GM12878 (cell line): ENCODE measurements around the gene SMARCB1. TPM values are rescaled to one million over a fixed set of nuclear protein-coding genes. Genes with fewer than 3 reads are reported as not detected.

Source experiments
- ATAC-seq: fragments of 200-7000 bp; cut with Tn5 transposase; 3 replicates; pipeline ENCODE4 v1.9.1; 2020; ENCODE audit warnings: mild to moderate bottlenecking, moderate library complexity
- BruUV-seq: library from RNA; stranded (reverse); fragments of 400-500 nt; replicated peaks from 2 replicates; lab custom pipeline; 2021; lab: Mats Ljungman, UMichigan
- CTCF ChIA-PET: fragments of 300-600 bp; sonication (Branson Sonifier 250); formaldehyde crosslinking; extraction: SDS; loops from one replicate; lab custom pipeline; 2021; ENCODE audit warnings: inconsistent platforms; lab: Yijun Ruan, JAX
- POLR2A ChIA-PET: fragments of 350-600 bp; formaldehyde crosslinking; extraction: SDS; loops from one replicate; lab custom pipeline; 2021; ENCODE audit warnings: inconsistent platforms; lab: Charles Lee
- RAD21 ChIA-PET: fragments of 300-600 bp; sonication (Branson Sonifier 250); formaldehyde crosslinking; loops from one replicate; lab custom pipeline; 2023; ENCODE audit warnings: antibody characterized with exemption; ENCODE audit not compliant: unreplicated experiment; lab: Charles Lee
- SMC1A ChIA-PET: fragments of 300-600 bp; sonication (Branson Sonifier 250); formaldehyde crosslinking; loops from one replicate; lab custom pipeline; 2023; ENCODE audit not compliant: unreplicated experiment, uncharacterized antibody; lab: Charles Lee
- DNase-seq: peaks from one replicate; pipeline ENCODE4 v3.0.0-alpha.2; 2011; ENCODE audit warnings: low read depth, low spot score
- FAIRE-seq: peaks from 3 replicates; lab custom pipeline; 2011; peaks lifted over from hg19 to GRCh38; lab: Jason Lieb, UNC
- H2AFZ ChIP-seq: 2 replicates; pipeline ENCODE4 v1.6.0; 2011; ENCODE audit warnings: low read depth, low read length, control low read depth; ENCODE audit not compliant: control insufficient read depth
- H3K27ac ChIP-seq: 2 replicates; pipeline ENCODE4 v1.5.1; 2011; ENCODE audit warnings: control low read depth; ENCODE audit not compliant: control insufficient read depth, insufficient read depth
- H3K27me3 ChIP-seq, 2 experiments: replicated peaks in 1 of 2; 2 replicates each; pipeline versions ENCODE4 v1.6.0 to v1.6.1; 2011; ENCODE audit warnings: low read length in 1 of 2; ENCODE audit not compliant: control insufficient read depth in 2 of 2, insufficient read depth in 2 of 2
- H3K36me3 ChIP-seq, 2 experiments: 2 replicates each; pipeline ENCODE4 v1.5.1; 2011; ENCODE audit warnings: low read length in 1 of 2; ENCODE audit not compliant: control insufficient read depth in 2 of 2, insufficient read depth in 2 of 2
- H3K4me1 ChIP-seq: 2 replicates; pipeline ENCODE4 v1.6.1; 2011; ENCODE audit warnings: mild to moderate bottlenecking, low read length, moderate library complexity, mixed read lengths; ENCODE audit not compliant: control insufficient read depth, insufficient read depth
- H3K4me2 ChIP-seq: 2 replicates; pipeline ENCODE4 v1.6.0; 2011; ENCODE audit warnings: control low read depth; ENCODE audit not compliant: control insufficient read depth, insufficient read depth
- H3K4me3 ChIP-seq: fragments of 200-600 bp; sonication (generic); 2 replicates; pipeline ENCODE4 v1.5.1; 2016
- H3K79me2 ChIP-seq: 2 replicates; pipeline ENCODE4 v1.6.0; 2011; ENCODE audit warnings: low read length; ENCODE audit not compliant: control insufficient read depth, insufficient read depth
- H3K9ac ChIP-seq: 2 replicates; pipeline ENCODE4 v1.8.0; 2011; ENCODE audit warnings: low read length, control low read depth, mixed read lengths; ENCODE audit not compliant: control insufficient read depth, insufficient read depth
- H3K9me3 ChIP-seq: replicated peaks from 3 replicates; pipeline ENCODE4 v1.5.1; 2011; ENCODE audit warnings: mild to moderate bottlenecking, low read length; ENCODE audit not compliant: control insufficient read depth, insufficient read depth
- H4K20me1 ChIP-seq: 2 replicates; pipeline ENCODE4 v1.6.0; 2011; ENCODE audit not compliant: control insufficient read depth, insufficient read depth
- CHD1 ChIP-seq: IDR thresholded peaks from 2 replicates; pipeline ENCODE4 v1.6.1; 2012; ENCODE audit warnings: low read depth, low read length, improper control_type of control experiment
- CHD2 ChIP-seq: IDR thresholded peaks from 2 replicates; pipeline ENCODE4 v1.6.1; 2011; ENCODE audit warnings: low read depth, low read length, improper control_type of control experiment, borderline replicate concordance
- EED ChIP-seq: sonication (generic); IDR thresholded peaks from 2 replicates; pipeline ENCODE4 v1.6.1; 2016; ENCODE audit warnings: antibody characterized with exemption, low read depth
- IKZF2 ChIP-seq, 2 experiments: fragments of 450-650 bp; IDR thresholded peaks; 2 replicates each; pipeline ENCODE4 v1.6.1; 2017; ENCODE audit warnings: mild to moderate bottlenecking in 2 of 2, moderate library complexity in 2 of 2
- IRF3 ChIP-seq: fragments of 450-650 bp; IDR thresholded peaks from 2 replicates; pipeline ENCODE4 v1.6.1; 2014; ENCODE audit warnings: mild to moderate bottlenecking
- MXI1 ChIP-seq: fragments of 150-350 bp; IDR thresholded peaks from 2 replicates; pipeline ENCODE4 v1.6.1; 2011; ENCODE audit warnings: low read depth, mild to moderate bottlenecking, inconsistent platforms, low read length, improper control_type of control experiment
- NFIC ChIP-seq: IDR thresholded peaks from 2 replicates; pipeline ENCODE4 v1.6.1; 2012; ENCODE audit warnings: low read depth, mild to moderate bottlenecking, inconsistent platforms, low read length, moderate library complexity
- SKIL ChIP-seq: fragments of 450-650 bp; IDR thresholded peaks from 2 replicates; pipeline ENCODE4 v1.6.1; 2017; ENCODE audit warnings: mild to moderate bottlenecking, low read depth, inconsistent platforms; ENCODE audit not compliant: poor library complexity, severe bottlenecking
- WGBS: methylation state at CpG from one replicate; pipeline ENCODE4 v1.1.6; 2016; ENCODE audit warnings: low lambda C conversion rate; ENCODE audit not compliant: insufficient replicate concordance, insufficient coverage; ENCODE audit errors: missing lambda C conversion rate; 5-methylcytosine and 5-hydroxymethylcytosine counted together
- in situ Hi-C: fragments of 300-500 bp; cut with MboI; formaldehyde crosslinking; loops from 9 replicates; pipeline ENCODE4 v1.14.3; 2018; ENCODE audit warnings: mixed read lengths
- intact Hi-C: fragments of 100-400 bp; cut with micrococcal nuclease; formaldehyde crosslinking; loops from one replicate; pipeline ENCODE4 v1.14.2; 2022; ENCODE audit not compliant: unreplicated experiment
- polyA plus RNA-seq, 11 experiments: library from polyadenylated mRNA; depleted of rRNA in 4 of 11; unstranded in 6 of 11; stranded (reverse) in 5 of 11; fragments of >200 nt; fragmentation: Nextera tagmentation in 4 of 11; fragmentation: Illumina TruSeq in 1 of 11; extraction: Ambion mirVana in 4 of 11; extraction: Trizol in 1 of 11; gene quantifications; 1 replicate in 1 of 11; 2 replicates in 10 of 11; pipeline versions ENCODE4 v1.2.1 to v1.2.3, GENCODE V29; 2011 to 2016; ENCODE audit warnings: inconsistent platforms in 2 of 11, missing spikeins in 2 of 11, low read depth in 1 of 11
- total RNA-seq, 4 experiments: library from RNA; depleted of rRNA in 3 of 4; stranded (reverse); fragments of >200 nt in 3 of 4; fragmentation: Illumina TruSeq in 1 of 4; extraction: Trizol in 1 of 4; gene quantifications; 2 replicates each; pipeline versions ENCODE4 v1.2.1 to v1.2.3, GENCODE V29; 2013 to 2021
- TF ChIP-seq, protein P1 (sequence below): fragments of 450-650 bp; IDR thresholded peaks from 2 replicates; pipeline ENCODE4 v1.6.1; 2017; ENCODE audit warnings: mild to moderate bottlenecking, moderate library complexity
- TF ChIP-seq, protein P2 (sequence below): fragments of 450-650 bp; formaldehyde crosslinking; IDR thresholded peaks from 2 replicates; pipeline ENCODE4 v1.4.0; 2022; ENCODE audit warnings: mild to moderate bottlenecking, moderate library complexity

SMARCB1 gene
- total and polyA plus RNA-seq, 10 of the 15 experiments (the other 5 are each of a cell fraction or from before 2014, with no cell fraction given): 9.1 to 215 (median 183) TPM

DNA sequence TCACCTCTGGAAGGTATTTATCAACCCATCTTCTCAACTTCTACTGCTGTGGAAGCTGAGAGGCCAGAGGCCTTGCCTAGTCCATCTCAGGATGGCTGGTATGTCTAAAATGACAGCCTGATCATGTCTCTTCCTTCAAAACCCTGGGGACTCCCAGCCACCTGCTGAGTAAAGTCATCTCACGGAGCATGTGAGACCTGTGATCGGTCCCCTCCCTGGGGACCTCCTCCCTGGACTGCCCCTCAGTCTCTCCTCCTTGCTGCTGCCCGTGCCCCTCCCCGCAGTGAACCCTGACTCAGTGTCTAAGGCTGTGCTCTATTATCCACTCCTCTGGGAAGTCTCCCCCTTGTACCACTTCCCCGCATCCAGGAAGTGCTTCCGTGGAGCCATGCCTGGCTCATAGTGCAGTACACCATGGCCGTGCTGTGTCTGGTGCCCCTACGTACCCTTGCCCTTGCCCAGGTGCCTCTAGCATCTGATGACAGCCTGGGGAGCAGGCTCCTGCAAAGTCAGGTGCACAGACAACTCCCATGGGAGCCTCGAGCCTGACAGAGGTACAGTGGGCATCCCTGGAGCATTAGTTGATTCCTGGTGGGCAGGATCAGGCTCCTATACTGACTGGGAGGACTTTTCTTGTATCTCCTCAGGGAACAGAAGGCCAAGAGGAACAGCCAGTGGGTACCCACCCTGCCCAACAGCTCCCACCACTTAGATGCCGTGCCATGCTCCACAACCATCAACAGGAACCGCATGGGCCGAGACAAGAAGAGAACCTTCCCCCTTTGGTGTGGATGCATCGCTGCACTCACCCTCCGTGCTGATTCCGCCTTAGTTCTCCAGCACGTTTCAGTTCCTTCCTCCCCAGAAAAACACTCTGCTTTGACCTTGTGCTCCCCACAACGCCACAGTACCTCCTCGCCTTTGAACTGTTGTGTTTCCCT lies 13.8 kb downstream of the SMARCB1 start:
- intact Hi-C loops (loop anchor here (2.0 kb wide), 1 partner anchor 38 kb away; the partner anchor contains the start of gene DERL3), in situ Hi-C loops (no loop called here)
- Histone ChIP-seq H3K9ac (peak overlapping the region; percentile 53; the same call in 1 of the 2 replicates), H3K79me2 (peaks cover 30% of the 10 kb centered on the region), H3K9me3 (no peaks in the 10 kb centered on the region), H3K27me3 (no peaks in the 10 kb centered on the region), H3K4me1 (peaks cover 76% of the 10 kb centered on the region), H3K27ac (peak overlapping the region; percentile 89), H4K20me1 (no peaks in the 10 kb centered on the region), H3K4me2 (peak overlapping the region; percentile 19), H3K4me3 (no peak overlapping the region), H3K36me3 (peaks cover 20 to 32% of the 10 kb centered on the region in 2 experiments), H2AFZ (no peak overlapping the region)
- ChIA-PET RAD21 (interaction anchor here (1.0 to 2.6 kb wide), 2 partner anchors 11 to 45 kb away, joined by 3 to 9 read pairs; no protein-coding TSS in a partner anchor), CTCF (interaction anchor here (0.7 to 1.4 kb wide), 4 partner anchors 11 to 44 kb away, joined by 3 to 5 read pairs (median 3); no protein-coding TSS in a partner anchor), SMC1A (interaction anchor here (1.3 kb wide), 1 partner anchor 46 kb away, joined by 5 read pairs; no protein-coding TSS in a partner anchor), POLR2A (interaction anchor here (1.0 to 3.3 kb wide), 2 partner anchors 11 to 37 kb away, joined by 3 to 11 read pairs; no protein-coding TSS in a partner anchor)
- WGBS: 1% methylated on average over 18 of the region's 18 CpGs
- peak; percentile 87 for DNase-seq
- FAIRE-seq: peak; percentile 62
- BruUV-seq: no TSS peak
- peak; percentile 70 for ATAC-seq
- TF ChIP-seq CHD1: no peak
- peak; percentile 32; the same call in 1 of the 2 replicates for TF ChIP-seq MXI1
- peak; percentile 71 to 72; a peak in 3 of 4 replicates for TF ChIP-seq IKZF2 (IDR thresholded peaks at IDR 0.05)
- peak; percentile 58; the same call in 1 of the 2 replicates for TF ChIP-seq NFIC
- TF ChIP-seq, protein P1, sequence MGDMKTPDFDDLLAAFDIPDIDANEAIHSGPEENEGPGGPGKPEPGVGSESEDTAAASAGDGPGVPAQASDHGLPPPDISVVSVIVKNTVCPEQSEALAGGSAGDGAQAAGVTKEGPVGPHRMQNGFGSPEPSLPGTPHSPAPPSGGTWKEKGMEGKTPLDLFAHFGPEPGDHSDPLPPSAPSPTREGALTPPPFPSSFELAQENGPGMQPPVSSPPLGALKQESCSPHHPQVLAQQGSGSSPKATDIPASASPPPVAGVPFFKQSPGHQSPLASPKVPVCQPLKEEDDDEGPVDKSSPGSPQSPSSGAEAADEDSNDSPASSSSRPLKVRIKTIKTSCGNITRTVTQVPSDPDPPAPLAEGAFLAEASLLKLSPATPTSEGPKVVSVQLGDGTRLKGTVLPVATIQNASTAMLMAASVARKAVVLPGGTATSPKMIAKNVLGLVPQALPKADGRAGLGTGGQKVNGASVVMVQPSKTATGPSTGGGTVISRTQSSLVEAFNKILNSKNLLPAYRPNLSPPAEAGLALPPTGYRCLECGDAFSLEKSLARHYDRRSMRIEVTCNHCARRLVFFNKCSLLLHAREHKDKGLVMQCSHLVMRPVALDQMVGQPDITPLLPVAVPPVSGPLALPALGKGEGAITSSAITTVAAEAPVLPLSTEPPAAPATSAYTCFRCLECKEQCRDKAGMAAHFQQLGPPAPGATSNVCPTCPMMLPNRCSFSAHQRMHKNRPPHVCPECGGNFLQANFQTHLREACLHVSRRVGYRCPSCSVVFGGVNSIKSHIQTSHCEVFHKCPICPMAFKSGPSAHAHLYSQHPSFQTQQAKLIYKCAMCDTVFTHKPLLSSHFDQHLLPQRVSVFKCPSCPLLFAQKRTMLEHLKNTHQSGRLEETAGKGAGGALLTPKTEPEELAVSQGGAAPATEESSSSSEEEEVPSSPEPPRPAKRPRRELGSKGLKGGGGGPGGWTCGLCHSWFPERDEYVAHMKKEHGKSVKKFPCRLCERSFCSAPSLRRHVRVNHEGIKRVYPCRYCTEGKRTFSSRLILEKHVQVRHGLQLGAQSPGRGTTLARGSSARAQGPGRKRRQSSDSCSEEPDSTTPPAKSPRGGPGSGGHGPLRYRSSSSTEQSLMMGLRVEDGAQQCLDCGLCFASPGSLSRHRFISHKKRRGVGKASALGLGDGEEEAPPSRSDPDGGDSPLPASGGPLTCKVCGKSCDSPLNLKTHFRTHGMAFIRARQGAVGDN: peak; percentile 94
- TF ChIP-seq, protein P2, sequence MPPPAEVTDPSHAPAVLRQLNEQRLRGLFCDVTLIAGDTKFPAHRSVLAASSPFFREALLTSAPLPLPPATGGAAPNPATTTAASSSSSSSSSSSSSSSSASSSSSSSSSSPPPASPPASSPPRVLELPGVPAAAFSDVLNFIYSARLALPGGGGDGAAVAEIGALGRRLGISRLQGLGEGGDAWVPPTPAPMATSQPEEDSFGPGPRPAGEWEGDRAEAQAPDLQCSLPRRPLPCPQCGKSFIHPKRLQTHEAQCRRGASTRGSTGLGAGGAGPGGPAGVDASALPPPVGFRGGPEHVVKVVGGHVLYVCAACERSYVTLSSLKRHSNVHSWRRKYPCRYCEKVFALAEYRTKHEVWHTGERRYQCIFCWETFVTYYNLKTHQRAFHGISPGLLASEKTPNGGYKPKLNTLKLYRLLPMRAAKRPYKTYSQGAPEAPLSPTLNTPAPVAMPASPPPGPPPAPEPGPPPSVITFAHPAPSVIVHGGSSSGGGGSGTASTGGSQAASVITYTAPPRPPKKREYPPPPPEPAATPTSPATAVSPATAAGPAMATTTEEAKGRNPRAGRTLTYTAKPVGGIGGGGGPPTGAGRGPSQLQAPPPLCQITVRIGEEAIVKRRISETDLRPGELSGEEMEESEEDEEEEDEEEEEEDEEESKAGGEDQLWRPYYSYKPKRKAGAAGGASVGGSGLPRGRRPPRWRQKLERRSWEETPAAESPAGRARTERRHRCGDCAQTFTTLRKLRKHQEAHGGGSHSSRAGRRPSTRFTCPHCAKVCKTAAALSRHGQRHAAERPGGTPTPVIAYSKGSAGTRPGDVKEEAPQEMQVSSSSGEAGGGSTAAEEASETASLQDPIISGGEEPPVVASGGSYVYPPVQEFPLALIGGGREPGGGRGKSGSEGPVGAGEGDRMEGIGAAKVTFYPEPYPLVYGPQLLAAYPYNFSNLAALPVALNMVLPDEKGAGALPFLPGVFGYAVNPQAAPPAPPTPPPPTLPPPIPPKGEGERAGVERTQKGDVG (CRISPR knock-in tag): no peak
- peak; percentile 57; the same call in 1 of the 2 replicates for TF ChIP-seq CHD2
- TF ChIP-seq IRF3: no peak
- no peak for TF ChIP-seq SKIL
- TF ChIP-seq EED: peak; percentile 85
